Peyer's patch (tissue), 4 donors: Measurements from ENCODE around the gene PTPMT1.

Source experiments
- CTCF ChIP-seq, 6 experiments: fragments of 450-650 bp in 4 of 6; fragments of 200-600 bp in 2 of 6; sonication (generic) in 1 of 6; IDR thresholded peaks; one replicate each; pipeline ENCODE4 v1.5.1; 2017 to 2019; ENCODE audit warnings: antibody characterized with exemption in 6 of 6, mild to moderate bottlenecking in 3 of 6, moderate library complexity in 1 of 6
- POLR2A ChIP-seq, 2 donors: fragments of 450-650 bp; IDR thresholded peaks; one replicate each; pipeline ENCODE4 v1.5.1; 2017; ENCODE audit warnings: antibody characterized with exemption in 2 of 2, mild to moderate bottlenecking in 2 of 2, moderate library complexity in 2 of 2

DNA sequence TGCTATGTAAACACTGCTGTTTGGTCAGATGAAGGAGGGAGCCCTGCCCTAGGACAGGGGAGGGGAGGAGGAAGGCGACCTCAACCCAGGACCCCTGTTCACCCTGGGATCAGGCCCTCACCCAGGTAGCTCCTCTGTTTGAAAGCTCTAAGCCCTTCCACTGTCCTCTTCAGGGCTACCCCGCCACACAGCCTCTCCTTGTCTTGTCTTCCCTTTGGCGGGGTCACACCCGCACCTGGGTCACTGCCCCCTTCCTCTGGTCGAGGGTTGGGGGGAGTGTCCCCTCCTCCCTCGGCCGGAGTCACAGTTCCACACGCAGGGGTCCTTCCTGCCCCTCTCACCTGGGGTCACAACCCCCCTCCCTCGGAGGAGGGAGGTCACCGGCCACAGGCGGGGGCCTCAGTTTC, 463 bp upstream of the PTPMT1 start:
- TF ChIP-seq CTCF (IDR thresholded peaks at IDR 0.05), result no peak
- TF ChIP-seq POLR2A (IDR thresholded peaks at IDR 0.05), result no peak
